Measurements from ENCODE around the gene TAGAP. TPM values are rescaled to one million over a fixed set of nuclear protein-coding genes. Genes with fewer than 3 reads are reported as not detected.

Gene TAGAP
- total RNA-seq, 4 donors from 2014 or later: 1.2 to 1.9 (median 1.5) TPM

DNA sequence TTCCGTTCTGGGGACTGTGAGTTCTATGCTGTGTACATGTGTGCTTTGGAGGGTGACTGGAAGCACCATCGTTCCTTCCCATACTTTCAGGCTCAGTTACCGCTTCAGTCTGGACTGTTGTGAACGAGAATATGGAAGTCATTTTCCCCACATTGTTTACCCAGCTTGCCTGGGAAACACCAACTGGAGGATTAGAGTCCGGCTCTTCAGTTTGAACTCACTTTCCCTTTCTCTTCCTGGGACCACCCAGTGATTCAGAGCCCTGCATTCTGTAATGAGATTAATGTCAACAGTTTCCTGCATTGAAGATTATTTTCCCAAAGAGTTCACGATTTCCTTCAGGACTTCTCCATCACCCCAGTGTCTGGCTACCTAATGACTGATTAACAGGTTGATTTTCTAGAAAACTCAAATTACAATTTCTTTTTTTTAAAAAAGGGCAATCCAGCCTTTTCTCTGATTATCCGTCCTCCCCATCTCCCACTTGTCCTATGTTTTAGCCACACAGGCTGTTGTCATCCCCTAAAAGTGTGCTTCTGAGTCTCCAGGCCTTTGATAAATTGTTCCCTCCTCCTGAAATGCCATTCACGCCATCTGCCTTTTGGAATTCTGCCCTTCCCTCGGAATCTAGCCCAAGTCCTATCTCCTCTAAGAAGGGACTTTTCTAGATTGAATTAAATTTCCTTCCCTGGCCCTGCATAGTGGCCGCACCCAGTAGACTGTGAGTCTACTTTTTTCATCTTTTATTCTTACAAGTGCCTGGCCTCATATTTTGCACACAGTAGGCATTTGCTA lies 3.3 kb upstream of the TAGAP start:
- H3K4me1 ChIP-seq: peaks cover 3% of the 10 kb centered on the region
- H3K9me3 ChIP-seq: no peaks in the 10 kb centered on the region
- no peaks in the 10 kb centered on the region for H3K36me3 ChIP-seq
- TF ChIP-seq EP300 (IDR thresholded peaks at IDR 0.05) (no peak), POLR2AphosphoS5 (IDR thresholded peaks at IDR 0.05) (no peak), POLR2A (IDR thresholded peaks at IDR 0.05) (no peak)
- TF ChIP-seq, protein P1, sequence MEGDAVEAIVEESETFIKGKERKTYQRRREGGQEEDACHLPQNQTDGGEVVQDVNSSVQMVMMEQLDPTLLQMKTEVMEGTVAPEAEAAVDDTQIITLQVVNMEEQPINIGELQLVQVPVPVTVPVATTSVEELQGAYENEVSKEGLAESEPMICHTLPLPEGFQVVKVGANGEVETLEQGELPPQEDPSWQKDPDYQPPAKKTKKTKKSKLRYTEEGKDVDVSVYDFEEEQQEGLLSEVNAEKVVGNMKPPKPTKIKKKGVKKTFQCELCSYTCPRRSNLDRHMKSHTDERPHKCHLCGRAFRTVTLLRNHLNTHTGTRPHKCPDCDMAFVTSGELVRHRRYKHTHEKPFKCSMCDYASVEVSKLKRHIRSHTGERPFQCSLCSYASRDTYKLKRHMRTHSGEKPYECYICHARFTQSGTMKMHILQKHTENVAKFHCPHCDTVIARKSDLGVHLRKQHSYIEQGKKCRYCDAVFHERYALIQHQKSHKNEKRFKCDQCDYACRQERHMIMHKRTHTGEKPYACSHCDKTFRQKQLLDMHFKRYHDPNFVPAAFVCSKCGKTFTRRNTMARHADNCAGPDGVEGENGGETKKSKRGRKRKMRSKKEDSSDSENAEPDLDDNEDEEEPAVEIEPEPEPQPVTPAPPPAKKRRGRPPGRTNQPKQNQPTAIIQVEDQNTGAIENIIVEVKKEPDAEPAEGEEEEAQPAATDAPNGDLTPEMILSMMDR (IDR thresholded peaks at IDR 0.05): no peak
- H3K27me3 ChIP-seq: no peaks in the 10 kb centered on the region
- 73% methylated on average over 10 of the region's 10 CpGs for WGBS
- H3K4me3 ChIP-seq: no peak overlapping the region
- DNase-seq (ENCODE audit: low spot score in 2 of 2): no peak
- H3K27ac ChIP-seq: no peak overlapping the region

DNA sequence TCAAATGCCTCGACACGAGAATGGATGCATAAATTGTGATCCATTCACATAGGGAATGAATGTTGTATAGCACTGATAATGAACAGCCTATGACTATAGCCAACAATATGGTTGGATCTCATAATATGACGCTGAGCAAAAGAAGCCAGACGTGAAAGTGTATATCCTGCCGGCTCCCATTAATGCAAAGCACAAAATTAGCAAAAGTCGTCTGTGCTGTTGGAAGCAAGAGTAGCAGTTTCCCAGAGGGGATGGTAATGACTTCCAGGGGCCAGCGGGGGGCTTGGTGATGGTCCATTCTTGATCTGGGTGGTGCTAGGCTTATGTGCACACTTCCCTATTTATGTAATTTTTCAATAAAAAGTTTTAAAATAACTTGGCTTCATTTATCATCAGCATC lies 1.0 kb upstream of the TAGAP start:
- H3K4me3 ChIP-seq: no peak overlapping the region
- no peaks in the 10 kb centered on the region for H3K9me3 ChIP-seq
- no peaks in the 10 kb centered on the region for H3K36me3 ChIP-seq
- H3K27me3 ChIP-seq: no peaks in the 10 kb centered on the region
- WGBS: 69% methylated on average over 7 of the region's 7 CpGs
- no peak for DNase-seq (ENCODE audit: low spot score in 2 of 2)
- no peak for TF ChIP-seq EP300 (IDR thresholded peaks at IDR 0.05)
- TF ChIP-seq POLR2A (IDR thresholded peaks at IDR 0.05): no peak
- TF ChIP-seq, protein P1 (IDR thresholded peaks at IDR 0.05): no peak
- no peak for TF ChIP-seq POLR2AphosphoS5 (IDR thresholded peaks at IDR 0.05)
- peaks cover 18% of the 10 kb centered on the region for H3K4me1 ChIP-seq
- no peak overlapping the region for H3K27ac ChIP-seq

DNA sequence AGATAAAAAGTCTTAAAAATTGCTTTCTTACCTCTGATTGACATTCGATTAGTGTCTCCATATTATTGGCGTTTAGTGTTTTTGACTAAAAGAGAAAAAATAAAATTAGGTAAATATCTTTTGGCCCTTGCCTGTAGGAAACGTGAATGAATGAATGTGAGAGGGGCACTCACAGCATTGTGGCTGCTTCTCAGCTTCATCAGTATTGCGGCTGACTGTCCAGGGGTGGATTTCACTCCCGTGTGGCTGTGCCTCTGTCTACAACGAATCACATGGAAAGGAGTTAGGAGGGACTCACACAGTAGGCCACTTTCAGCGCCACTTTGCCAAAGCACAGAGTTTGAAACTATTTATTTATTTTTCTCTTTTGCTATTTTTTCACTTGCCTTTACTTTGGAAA lies 844 bp downstream of the TAGAP start:
- Histone ChIP-seq H3K9me3 (no peaks in the 10 kb centered on the region), H3K36me3 (peaks cover 3% of the 10 kb centered on the region), H3K27ac (no peak overlapping the region), H3K4me3 (peak overlapping the region; percentile 37), H3K4me1 (peaks cover 24% of the 10 kb centered on the region), H3K27me3 (no peaks in the 10 kb centered on the region)
- WGBS: 55% methylated on average over 7 of the region's 7 CpGs
- DNase-seq (ENCODE audit: low spot score in 2 of 2): no peak
- TF ChIP-seq, protein P1 (IDR thresholded peaks at IDR 0.05): no peak
- TF ChIP-seq POLR2AphosphoS5 (IDR thresholded peaks at IDR 0.05) (no peak), POLR2A (IDR thresholded peaks at IDR 0.05) (no peak), EP300 (IDR thresholded peaks at IDR 0.05) (no peak)

DNA sequence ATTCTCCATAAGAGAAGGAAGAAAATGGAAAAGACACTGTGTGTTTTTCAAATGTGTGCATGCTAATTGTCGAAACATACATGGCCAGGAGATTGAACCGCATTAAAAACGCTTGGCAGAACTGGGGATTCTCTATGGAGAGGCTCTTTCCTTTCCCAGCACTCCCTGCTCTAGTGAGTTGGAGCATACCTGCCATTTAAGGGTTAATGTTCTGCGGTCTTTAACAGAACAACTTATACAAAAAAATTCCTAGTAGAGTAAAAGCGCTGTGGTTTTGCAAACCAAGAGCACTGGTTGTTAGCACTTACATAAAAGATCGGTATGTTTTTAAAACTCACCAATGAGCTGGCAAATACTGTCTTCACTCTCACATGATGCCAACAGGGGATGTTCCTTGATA lies 1.5 kb downstream of the TAGAP start:
- Histone ChIP-seq H3K36me3 (peaks cover 3% of the 10 kb centered on the region), H3K9me3 (no peaks in the 10 kb centered on the region), H3K4me1 (peaks cover 29% of the 10 kb centered on the region), H3K4me3 (peak overlapping the region; percentile 37), H3K27me3 (no peaks in the 10 kb centered on the region), H3K27ac (no peak overlapping the region)
- DNase-seq (ENCODE audit: low spot score in 2 of 2): no peak
- TF ChIP-seq POLR2AphosphoS5 (IDR thresholded peaks at IDR 0.05): no peak
- TF ChIP-seq POLR2A (IDR thresholded peaks at IDR 0.05): no peak
- TF ChIP-seq EP300 (IDR thresholded peaks at IDR 0.05): no peak
- TF ChIP-seq, protein P1 (IDR thresholded peaks at IDR 0.05): no peak
- WGBS: 60% methylated on average over 6 of the region's 6 CpGs

DNA sequence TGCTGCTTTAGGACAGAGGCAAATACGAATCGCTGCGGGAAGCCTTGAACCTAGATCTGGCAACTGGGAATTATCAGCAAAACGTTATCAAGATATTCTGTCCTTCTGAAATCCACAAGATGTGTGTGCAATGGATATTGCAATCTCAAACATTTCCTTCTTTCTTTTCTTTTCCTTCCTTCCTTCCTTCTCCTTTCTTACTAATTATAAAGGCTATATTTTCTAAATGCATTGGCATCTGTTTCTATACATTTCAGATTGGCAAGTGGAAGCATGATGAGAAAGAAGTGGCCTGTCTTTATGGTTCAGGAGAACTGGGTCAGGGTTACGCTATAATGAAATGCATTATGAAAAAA lies 2.0 kb downstream of the TAGAP start:
- TF ChIP-seq POLR2A (IDR thresholded peaks at IDR 0.05) (no peak), EP300 (IDR thresholded peaks at IDR 0.05) (no peak), POLR2AphosphoS5 (IDR thresholded peaks at IDR 0.05) (no peak)
- TF ChIP-seq, protein P1 (IDR thresholded peaks at IDR 0.05): no peak
- WGBS: 19% methylated on average over 5 of the region's 5 CpGs
- peak overlapping the region; percentile 37 for H3K4me3 ChIP-seq

More for the DNA sequence above, 2.0 kb downstream of the TAGAP start:
- no peak overlapping the region for H3K27ac ChIP-seq
- H3K27me3 ChIP-seq: no peaks in the 10 kb centered on the region
- H3K9me3 ChIP-seq: no peaks in the 10 kb centered on the region
- H3K4me1 ChIP-seq: peaks cover 30% of the 10 kb centered on the region
- no peak for DNase-seq (ENCODE audit: low spot score in 2 of 2)
- peaks cover 3% of the 10 kb centered on the region for H3K36me3 ChIP-seq

Measured in suprapubic skin (tissue), 4 donors.